D721Med (cell line): ENCODE results near the gene TAF4.

Experiments used
- DNase-seq: peaks from one replicate; pipeline ENCODE4 v3.0.0; 2011; ENCODE audit warnings: low spot score; ENCODE audit not compliant: insufficient read length
- FAIRE-seq: peaks from 2 replicates; lab custom pipeline; 2011; peaks lifted over from hg19 to GRCh38; lab: Jason Lieb, UNC
- CTCF ChIP-seq: IDR thresholded peaks from 2 replicates; pipeline ENCODE4 v1.5.1; 2012; ENCODE audit warnings: mild to moderate bottlenecking, control low read depth; ENCODE audit not compliant: insufficient read depth; ENCODE audit errors: missing control alignments

The TAF4 gene

GRCh38 chr20:61964675-61965605, 100.7 kb downstream of the TAF4 start:
- DNase-seq (no peak), FAIRE-seq (no peak)
- TF ChIP-seq CTCF, result no peak

DNA sequence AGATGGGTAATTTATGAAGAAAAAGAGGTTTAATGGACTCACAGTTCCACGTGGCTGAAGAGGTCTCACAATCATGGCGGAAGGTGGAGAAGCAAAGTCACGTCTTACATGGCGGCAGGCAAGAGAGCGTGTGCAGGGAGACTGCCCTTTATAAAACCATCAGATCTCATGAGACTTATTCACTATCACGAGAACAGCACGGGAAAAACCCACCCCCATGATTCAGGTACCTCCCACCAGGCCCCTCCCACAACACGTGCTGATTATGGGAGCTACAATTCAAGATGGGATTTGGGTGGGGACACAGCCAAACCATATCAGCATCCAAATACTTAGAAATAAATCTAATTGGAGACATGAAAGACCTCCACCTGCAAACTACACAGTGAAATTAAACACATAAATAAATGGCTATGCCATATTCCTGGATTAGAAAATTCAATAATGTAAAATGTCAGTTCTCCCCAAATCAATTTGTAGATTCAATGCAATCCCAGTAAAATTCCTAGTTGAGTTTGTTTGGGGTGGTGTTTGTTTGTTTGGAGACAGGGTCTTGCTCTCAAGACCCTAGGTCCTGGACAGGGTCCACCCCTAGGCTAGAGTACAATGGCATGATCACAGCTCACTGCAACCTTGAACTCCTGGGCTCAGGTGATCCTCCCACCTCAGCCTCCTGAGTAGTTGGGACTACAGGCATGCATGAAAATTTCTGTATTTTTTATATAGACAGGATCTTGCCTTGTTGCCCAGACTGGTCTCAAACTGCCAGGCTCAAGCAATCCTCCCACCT, 101.6 kb downstream of the TAF4 start:
- no peak for TF ChIP-seq CTCF
- DNase-seq (no peak), FAIRE-seq (no peak)

- no peak for DNase-seq
- TF ChIP-seq CTCF, result no peak
- FAIRE-seq, result no peak
These were observed 102.5 kb downstream of the TAF4 start for GRCh38 chr20:61963149-61963548.

DNA sequence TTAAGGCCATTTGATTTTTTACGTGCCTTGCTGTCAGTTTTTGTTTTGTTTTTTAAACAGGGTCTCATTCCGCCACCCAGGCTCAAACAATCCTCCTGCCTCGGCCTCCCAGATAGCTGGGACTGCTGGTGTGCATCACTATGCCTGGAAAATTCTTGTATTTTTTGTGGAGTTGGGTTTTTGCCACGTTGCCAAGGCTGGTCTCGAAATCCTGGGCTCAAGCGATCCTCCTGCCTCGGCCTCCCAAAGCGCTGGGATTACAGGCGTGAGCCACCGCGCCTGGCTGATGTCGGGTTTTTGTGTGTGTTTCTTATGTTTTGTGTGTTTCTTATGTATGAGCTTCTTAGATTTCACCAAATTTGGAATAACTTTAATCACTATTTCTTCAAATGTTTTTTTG, 104.8 kb downstream of the TAF4 start:
- no peak for DNase-seq
- TF ChIP-seq CTCF, result no peak
- no peak for FAIRE-seq

DNA sequence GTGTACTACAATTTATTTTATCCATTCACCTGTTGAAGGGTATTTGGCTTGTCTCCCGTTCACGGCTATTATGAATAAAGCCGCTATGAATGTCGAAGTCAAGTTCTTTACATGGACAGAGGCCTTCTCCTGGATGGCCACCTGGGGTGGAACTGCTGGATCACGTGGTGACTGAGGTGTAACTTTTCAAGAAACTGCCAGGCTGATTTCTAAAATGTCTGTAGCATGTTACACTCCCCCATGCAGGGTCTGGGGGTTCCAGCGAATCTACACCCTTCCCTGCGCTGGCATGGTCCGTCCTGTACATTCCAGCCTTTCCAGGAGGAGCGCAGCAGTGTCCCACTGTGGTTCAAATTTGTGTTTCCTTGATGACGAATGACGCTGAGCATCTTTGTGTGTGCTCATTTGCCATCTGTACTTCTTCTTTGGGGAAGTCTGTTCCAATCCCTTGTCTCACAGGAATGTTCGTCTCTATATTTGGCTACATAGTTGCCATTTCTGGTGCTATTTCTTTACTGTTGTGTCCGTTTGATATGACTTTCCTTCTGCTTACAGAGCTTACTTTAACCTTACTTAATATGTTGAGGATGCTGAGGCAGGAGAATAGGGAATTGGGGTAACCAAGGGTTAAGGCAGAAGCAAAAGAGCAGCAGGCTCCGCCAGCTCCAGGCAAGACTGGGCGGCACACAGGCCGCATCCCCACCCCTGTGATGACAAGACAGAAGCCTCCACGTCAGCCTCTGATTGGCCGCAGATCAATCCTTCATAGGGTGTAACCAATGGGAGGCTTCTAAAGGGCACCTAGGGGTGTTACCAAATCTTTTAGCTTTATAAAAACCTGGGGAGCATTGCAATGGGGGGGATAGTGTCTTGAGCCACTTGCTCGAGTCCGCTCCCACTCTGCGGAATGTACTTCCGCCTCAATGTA, 106.6 kb downstream of the TAF4 start:
- DNase-seq (no peak), FAIRE-seq (no peak)
- no peak for TF ChIP-seq CTCF

- FAIRE-seq (no peak), DNase-seq (no peak)
- TF ChIP-seq CTCF, result no peak
These were observed 107.5 kb downstream of the TAF4 start for GRCh38 chr20:61957961-61958715.
